Measurements from ENCODE around the gene SGPL1.

The SGPL1 gene

DNA sequence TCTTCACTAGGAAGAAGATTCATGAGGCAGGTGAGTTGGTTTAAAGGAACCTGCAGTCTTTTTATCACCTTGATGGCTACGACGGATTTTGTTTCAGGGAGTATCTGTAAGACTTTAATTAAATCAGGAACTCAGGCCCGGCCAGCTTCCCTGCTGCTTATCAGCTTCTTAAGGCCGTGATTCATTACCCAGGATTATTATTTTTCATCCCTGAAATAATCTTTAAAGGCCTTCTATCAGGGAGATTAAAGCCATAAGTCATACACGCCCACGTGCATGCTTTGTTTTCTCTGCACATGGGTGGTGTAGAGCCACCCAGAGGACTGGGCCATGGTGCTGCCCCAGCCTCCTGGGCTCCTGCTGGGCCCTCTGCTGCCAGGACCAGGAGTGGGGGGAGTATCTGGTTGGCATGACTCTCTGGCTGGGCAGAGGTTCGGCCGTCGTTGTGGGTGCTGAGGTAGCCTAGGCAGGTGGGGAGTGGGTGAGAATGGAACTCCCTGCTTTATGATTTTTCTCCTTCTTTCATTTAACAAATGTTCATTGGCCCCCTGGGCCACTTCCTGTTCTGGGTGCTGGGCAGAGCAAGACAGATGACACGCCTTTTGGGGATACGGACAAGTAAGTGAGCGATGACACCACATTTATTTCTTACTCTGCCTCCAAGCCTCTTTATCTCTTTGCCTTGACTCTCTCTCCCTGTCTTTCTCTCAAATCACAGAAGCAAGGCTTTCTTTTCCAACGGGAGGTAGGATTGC lies 111.6 kb downstream of the SGPL1 start:
- no peak for DNase-seq

DNA sequence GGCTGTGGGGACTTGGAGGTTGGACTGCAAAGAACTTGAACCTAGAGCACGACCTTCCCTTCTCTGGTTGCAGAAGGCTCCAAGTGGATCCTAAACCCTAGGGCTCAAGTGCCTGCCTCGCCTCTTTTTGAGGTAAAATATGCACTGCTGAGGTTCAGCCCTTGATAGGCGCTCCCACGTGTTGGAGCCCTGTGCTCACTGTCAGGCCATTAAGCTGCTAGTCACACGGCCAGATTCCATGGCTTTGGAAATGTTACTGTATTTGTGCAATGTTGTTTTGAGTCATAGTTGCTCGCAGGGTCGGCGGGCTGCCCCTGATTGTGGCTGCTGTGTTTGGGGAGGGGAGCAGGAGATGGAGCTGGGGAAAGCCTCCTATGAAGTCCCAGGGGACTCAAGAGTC lies 112.4 kb downstream of the SGPL1 start:
- no peak for DNase-seq

DNA sequence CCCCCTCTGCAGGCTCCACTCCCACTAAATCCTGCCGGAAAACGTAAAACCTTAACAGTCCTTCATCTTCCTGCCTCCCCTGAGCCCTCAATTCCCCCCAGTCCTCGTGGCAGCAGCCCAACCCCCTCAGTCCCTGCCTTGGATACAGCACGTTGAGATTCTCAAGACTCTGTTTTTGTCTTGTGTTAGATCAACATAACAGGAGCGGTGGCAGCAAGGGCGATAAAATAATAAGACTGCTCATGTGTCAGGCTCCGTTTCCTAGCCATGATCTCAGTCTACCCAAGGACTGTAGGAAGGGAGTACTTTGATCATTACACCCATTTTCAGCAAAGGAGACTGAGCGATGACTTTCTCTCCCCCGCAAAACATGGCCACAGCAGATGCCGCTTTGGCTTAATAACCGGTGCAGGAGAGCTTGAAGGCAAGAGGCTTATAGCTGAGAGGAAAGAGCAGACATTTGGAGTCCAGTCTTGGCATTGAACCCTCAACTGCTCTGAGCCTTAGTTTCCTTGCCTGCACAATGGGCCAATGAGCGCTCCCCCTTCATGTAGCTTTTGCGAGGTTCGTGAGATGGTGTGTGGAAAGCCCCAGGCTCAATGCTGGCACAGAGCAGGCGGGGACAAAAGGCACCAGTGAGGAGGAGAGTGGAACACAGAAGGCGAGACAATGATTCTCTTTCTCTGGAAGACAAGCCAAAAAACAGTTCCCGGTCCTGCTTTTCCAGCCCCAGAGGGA lies 114.7 kb downstream of the SGPL1 start:
- no peak for DNase-seq
